ENCODE results near the gene COL2A1.

Gene COL2A1

DNA sequence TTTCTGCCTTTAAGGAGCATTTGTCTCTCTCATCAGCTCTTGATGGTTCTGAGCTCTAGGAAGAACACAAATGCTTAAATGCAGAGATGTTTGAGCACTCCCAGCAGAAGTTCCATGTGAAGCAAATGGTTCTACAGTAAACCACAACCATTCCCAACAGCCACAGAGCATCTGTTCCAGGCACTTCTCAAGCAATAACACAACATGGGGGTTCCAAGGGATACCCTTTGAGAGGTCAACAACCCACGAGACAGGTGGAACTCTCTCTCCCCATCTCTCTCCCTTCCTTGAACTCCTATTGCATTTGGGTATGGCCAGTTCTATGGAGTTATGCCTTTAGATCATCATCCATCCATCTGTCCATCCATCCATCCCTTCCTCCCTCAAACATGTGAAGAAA lies 5.2 kb upstream of the COL2A1 start:
- DNase-seq: no peak

DNA sequence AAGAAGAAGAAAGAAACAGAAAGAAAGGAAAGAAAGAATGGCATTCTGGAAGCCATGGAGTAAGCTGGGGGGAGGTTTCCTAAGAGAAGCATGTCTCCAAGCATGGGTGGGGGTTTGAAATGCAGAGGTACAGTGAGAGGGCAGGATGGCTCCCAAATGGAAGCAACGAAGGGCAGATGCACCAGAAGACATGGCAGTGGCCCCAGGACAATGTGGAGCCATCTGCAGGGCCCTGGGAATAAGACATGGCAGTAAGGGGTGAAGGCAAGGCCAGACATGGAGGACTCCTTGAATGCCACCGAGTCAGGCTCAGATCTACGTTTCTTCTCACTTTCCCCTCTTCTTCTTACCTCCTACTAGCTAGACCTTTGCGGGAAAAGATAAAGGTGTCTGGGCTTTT lies 4.7 kb upstream of the COL2A1 start:
- DNase-seq: no peak

DNA sequence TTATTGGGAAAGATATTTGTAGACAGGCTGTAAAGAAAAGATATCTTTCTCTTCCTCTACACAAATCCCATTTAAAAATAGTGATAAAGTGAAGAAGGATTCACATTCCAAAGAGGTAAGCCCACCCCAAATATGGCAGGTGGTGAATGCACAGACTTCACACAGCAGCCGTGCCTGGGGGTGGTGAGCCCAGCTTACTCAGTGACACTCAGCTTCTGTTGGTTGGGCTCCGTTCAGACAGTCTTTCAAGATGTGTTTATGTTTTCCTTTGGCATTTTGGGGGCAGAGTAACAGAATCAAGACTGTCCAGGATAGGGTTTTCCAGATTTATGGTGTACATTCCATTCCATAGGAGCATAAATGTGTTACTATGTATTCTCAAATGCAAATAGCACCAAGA lies 4.1 kb upstream of the COL2A1 start:
- DNase-seq: no peak

DNA sequence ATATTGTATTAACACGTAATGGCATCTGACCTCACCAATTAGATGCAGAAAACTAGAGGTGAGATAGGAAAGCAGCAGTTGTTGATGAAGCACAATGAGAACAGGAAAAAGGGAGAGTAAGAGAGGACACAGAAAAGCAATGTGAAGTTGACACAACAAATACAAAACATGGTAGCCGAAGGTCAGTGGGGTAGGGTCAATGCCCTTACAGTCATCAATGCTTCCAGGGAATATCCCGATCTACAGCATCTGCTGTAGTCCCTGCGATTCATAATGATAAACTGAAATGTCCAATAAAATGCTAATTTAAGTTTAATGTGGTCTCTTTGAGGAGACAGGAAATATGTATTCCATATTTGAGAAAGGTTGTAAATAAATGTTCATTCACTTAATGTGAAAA lies 2.9 kb upstream of the COL2A1 start:
- no peak for DNase-seq

DNA sequence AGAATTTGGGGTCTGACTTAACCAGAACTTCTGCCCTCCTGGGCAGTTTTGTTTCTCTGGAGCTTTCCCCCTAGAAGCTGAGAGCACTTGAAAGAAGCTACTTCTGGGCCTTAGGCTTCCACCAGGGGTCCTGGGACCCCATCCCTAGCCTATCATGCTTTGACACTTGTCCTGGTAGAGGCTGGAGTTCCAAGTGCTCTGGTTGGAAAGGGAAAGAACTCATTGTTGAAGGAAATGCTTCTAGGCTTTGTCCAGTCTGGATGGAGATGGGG lies 1.4 kb upstream of the COL2A1 start:
- no peak for DNase-seq

DNA sequence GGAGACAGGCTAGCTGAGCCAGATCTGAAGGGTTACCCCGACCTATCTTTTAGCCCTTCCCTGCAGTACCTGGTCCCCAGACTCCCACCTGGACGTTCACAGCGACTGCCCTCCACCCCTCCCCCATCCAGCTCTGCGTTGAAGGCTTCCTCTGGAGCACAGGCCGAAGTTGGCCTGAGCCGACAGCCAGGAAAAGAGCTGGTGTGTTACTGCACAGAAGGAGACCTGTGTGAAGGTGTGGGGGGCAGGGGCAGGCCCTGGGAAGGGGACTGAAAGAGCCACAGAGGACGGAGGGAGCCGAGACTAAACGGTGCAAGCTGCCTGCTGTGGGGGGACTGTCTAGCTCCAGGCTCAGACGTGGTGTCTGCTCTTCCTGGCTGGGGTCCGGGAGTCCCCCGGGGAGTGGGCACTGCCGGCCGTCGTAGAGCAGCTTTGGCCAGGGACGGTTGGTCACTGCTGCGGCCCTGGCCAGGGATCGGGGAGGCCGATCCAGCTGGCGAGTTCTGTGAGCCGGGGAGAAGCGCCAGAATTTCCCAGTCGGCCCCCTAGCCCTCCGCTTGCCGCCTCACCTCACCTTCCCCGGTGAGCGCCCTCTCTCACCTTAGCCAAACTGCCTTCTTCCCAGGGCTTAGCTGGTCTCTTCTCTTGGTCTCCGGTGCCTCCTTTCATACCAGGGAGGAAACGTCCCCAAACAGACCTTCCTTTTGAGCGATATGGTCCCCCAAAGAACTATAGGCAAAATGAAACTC lies 899 bp upstream of the COL2A1 start:
- DNase-seq: no peak

DNA sequence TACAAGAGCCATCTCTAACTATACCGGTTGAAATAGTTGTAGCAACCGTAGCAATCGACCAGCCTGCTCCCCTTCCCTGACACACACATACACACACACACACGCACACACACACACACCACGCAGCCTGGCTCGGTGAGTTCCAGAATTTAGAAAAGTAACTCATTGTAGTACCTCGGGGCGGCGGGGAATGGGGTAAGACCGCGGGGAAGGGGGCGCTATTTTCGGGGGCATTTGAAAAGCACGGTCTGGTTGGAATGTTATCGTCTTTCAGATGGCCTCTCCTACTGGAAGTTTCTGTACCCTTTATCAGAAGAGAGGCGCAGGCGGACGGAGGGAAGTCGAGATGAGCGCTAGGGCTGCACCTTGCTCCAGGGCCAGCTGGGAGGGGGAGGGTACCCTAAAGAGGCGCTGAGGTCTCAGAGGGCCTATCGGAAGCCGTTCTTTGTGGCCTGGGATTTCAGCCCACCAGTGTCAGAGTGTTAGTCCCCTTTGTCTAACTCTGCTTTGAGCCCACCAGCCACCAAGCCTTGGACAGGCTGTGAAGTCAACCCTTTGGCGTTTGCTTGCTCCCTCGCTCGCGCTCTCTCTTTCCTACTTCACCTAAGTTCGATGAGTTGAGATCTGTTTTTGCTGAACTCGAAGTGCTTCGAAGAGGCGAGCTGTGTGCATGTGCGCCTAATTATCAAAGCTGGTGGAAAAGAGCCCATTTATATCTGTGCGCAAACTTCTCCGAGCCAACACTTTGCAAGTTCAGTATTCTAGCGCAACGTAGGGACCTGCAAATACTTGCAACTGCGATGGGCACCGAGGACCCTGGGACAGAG lies 837 bp downstream of the COL2A1 start:
- no peak for DNase-seq

DNA sequence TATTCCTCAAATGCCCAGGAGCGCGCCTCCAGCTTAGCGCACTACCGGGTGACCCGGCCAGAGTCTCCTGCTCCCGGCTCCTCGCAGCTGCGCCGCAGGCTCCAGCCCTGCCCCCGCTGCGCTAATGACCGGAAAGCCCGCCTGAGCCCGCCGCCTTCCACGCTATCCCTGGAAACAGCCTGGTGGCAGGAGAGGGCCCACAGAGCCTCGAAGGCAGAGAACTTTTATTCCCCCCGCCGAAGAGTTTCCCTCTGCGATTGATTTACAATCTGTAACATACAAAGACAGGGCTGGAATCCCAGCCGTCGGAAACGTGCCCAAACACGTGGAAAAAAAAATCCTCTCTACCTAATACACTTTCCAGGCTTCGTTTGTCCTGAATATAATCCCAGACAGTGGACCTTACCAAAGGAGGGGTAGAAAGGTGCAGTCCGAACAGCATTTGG lies 1.5 kb downstream of the COL2A1 start:
- DNase-seq: no peak

DNA sequence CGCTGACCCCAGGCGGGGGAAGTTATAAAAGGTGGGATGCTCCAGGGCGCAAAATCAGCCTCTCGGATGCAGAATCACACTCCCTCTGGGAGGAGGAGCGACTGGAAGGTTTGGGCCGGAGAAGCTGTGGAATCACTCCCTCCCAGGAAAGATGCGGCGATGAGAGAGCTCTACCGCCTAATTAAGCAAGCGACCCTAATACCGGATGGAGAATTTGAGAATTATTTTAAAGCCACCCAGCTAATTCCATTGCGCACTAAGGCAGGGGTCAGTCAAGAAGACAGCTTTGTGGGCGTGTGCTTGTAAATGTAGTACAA lies 1.9 kb downstream of the COL2A1 start:
- DNase-seq: no peak

DNA sequence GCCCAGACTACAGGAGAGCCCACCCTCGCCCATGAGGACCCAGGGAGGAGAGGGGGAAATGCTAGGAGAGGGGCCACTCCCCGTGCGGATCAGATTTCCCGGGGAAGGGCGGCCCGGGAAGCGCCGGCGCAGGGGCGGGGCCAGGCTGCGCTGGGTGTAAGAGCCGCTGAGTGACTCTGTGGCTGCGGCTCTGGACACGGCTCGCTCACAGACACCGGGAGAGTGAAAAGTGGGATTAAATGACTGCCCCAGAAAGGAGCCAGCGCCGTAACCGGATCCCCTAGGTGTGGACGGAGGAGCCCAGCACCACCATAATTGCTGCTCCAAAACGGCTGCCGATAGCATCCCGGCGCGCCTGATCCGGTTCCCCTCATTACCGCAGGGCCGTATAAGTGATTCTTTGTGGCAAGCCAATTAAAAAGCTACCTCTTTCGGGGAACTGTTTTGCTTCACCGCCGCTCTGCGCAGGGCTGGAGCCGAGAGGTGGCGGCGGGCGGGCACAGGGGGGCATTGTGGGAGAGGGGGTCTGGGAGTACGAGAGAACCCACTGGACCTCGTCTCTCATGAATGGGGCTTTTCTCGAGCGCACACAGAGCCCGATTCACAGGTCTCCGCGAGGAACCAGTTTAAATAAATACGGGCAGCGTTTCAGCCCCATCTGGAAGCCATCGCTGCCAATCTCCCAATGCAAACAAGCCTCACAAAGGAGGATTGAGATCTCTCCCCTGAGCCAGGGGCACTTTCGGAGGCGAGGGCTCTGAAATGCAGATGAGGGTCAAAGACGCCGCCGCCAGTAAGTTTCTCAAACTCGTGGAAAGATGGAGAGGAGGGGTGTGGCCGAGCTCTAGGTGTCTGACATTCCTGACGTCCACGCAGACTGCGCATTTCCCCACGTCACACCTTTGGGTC lies 2.5 kb downstream of the COL2A1 start:
- DNase-seq: no peak

DNA sequence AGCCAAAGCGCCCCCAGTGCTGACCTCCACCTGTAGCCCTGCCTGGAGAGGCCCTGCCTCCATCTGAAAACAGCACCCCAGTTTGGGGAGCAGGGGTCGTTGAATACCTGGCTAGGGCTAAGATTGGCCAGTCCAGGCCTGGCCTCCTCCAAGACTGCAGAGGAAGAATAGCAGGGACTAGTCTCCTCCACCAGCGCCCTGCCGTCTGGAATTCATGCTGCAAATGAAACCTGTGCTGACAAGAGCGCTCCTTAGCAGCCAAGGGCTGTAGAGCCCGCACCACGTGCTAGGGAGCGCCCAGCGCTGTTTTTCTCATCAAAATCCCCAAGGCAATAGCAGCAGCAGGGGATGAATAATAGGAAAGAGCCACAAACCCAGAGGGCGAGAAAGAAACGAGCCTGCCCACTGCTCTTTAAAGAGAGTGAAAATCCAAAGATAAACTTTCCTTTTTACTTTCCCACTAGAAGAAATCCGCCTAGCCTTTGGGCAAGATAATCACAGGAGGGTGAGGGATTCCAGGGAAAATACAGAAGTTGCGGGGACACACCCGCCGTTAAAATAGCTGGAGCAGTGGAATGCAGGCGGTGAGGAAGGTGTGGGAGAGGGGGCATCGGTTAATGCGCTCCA lies 3.3 kb downstream of the COL2A1 start:
- DNase-seq: no peak

DNA sequence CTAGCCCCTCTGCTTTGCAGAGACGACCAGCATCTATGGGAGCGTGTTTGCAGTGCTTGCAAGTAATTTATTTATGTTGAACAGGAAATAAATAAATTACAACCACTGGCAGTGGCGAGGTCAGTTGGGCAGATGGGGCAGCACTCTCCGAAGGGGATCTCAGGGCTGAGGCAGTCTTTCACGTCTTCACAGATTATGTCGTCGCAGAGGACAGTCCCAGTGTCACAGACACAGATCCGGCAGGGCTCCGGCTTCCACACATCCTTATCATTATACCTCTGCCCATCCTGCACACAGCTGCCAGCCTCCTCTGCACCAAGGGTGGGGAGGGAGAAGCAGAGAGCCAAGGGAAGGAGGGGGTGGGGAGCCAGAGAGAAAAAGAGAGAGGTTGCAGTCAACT lies 4.5 kb downstream of the COL2A1 start:
- DNase-seq: no peak

DNA sequence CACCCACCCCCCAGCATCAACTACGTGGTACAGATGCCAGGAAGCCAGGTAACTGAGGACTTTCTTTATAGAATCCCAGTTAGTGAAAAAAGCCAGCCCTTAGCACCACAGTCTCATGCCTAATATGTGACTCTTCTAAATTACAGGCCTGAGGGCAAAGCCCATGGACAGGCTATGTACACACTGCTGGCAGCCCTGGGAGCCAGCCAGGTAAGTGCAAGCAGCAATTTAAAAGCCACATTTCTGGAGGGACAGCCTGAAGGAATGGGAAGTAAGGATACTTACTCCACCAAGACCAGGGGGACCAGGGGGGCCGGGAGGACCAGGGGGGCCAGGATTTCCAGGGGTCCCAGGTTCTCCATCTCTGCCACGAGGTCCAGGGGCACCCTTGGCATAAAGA lies 7.0 kb downstream of the COL2A1 start:
- DNase-seq: no peak

DNA sequence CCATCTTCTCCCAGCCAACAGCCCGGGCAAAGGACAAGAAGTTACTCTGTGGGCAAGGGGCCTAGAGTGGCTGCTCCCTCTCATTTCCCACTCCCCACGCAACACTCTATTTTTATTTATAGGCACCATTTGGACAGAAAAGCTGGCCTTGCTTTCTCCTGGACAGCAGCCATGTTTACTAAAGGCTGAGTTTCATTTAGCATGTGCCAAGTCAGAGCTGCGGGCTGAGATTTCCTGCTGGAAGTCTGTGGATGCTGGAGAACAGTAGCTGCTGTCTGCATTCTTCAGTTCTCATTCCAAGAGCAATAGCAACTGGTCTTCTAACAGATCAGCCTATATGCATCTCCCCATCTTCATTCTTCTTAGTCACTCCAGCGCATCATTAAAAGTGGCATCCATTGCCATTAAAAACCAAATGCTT lies 8.3 kb downstream of the COL2A1 start:
- no peak for DNase-seq

DNA sequence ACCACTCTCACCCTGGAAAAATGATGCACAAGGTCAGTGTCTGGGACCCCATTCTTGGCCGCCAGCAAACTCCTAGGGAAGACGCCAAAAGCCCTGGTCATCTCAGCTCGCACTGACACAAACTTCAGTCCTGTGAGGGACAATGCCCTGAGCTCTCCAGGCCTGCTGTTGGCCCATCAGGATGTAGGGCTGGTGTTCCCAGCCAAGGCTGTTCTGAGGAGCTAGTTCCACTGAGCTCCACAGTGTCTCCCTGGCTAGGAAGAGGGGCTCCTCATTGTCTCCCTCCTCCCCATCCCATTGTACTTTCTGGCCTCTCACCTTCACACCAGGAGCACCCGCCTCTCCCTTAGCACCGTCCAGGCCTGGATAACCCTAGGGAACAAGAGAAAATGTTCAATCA lies 10.8 kb downstream of the COL2A1 start:
- no peak for DNase-seq

DNA sequence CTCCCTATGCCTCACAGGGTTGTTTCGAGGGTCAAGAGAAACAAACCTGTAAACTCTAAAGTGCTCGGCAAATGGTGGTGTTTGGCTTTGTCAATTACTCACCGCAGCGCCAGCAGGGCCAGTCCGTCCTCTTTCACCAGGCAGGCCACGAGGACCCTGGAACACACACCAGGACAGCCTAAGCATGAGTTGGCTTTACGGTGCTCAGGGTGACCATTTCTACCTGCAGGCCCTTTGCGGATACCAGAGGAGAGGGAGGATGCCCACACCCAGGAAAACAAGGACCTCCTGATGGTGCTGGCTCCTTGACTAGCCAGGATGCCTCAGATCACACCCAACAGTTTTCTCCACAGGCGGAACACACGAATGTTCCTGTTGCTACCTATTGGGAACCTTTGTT lies 11.5 kb downstream of the COL2A1 start:
- no peak for DNase-seq

DNA sequence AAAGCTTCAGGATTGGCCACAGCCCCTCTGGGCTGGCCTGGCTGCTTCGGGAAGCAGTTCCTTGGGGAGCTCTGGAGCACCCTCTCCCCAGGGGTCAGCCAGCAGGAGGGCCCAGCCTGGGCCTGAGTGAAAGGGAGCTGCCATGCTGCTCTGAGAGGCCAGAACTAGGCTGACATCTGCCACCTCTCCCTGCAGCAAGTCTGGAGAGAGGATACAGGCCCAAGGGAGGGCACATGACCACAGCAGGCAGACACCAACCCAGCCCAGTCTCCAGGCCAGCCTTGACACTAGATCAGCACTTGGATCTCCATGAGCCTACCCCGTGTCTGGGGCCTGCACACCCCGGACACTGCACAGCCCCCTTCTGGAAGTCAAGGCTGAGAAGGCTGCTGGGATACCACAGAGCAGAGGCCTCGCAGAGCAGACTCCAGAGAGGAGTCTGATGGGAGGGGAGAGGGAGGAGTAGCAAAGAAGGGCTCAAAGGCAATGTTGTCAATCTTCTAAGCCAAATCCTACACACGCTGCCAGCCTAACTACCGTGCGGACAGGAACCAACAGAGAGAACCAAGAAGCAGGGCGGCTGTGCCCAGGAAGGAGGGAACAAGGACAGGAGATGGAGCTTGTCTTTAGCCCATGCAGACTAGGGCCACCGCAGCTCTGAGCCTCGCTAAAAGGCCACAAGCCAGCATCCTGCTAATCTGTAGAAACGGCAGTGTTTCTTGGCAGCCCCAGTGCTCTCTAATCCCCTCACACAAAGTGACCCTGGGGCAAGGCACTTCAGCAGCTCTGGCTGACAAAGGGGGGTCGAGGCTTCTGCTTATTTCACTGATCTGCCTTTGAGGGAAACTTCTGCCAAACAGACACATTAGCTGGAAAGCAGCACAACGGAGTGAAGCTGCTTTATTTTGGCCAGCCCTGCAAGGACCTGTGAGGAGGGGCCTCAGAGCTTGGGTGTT lies 12.9 kb downstream of the COL2A1 start:
- no peak for DNase-seq

DNA sequence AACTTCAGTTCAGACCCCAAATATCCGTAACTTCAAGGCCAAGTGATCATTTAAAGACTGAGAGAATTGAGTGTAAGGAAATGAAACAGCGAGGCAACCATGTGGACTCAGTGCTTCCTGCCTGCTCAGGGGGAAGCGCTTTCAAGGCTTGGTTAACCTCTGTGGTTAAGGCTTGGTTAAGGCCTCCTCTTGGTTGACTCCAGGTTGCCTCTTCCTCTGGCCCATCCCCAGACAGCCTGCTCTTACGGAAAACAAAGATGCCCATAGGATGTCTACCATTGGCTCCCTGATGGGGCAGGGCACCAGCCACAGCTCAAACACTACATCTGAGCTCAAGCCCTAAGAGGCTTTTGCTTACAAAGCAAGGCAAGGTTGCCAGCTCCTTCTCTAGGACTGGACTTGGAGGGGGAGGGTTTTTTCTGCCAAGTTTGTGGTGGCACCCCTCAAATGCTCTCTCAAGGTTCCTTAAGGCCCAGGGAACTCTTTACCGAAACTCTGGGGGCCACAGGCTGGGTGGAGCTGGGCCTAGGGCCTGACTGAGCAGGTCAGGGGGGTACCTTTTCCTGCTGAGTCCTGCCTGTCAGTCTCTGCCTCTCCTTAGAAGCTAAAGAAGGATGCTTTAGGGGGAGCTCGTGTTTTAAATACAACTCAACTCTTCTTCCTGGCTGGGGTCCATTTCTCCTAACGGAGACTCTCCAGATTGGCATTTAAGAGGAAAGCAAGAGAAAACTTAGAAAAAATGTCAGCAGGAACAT lies 13.7 kb downstream of the COL2A1 start:
- no peak for DNase-seq

DNA sequence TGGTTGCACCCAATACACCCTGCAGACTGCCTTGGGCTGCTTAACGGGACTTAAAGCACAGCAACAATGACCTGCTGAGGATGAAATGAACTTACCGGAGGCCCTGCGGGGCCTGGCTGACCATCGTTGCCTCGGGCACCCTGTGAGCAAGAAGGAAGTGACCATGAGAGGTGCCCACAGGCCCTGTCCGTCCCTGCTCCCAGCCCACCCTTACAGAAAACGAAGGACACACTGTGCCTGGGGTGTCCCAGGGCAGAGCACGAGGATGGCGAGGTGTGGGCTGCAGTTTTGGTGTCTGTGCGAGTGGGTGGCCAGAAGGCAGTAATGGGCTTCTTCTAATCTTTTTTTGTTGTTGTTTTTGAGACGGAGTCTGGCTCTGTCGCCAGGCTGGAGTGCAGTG lies 14.6 kb downstream of the COL2A1 start:
- no peak for DNase-seq

DNA sequence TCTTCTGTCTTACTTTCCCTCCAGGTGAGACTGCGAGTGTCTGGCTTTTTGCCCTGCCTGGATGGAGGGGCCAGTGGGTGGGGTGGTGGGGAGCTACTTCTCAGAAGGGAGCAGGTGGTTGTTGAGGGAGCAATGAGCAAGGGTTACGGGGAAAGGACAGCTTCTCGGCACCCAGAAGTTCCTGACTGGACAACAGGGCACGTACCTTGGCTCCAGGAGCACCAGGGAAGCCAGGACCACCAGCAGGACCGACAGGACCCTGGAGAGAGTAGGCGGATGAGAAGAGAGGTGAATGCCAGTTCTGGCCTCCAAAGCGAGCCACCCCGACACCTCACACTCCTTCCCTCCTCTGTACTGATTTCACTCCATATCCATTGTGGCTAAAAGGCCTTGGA lies 15.3 kb downstream of the COL2A1 start:
- no peak for DNase-seq
